K562 treated with DMSO at 1 percent for 4 hours (cell line): Measurements from ENCODE around the gene AMY2B. TPM values are rescaled to one million over a fixed set of nuclear protein-coding genes. Genes with fewer than 3 reads are reported as not detected.

Source experiments
- total RNA-seq: library from RNA; unstranded; fragments of 300-600 nt; gene quantifications from 2 replicates; pipeline ENCODE4 v1.2.3, GENCODE V29; 2022; ENCODE audit not compliant: insufficient read depth

The AMY2B gene
- total RNA-seq: 0.46 and 3.1 TPM in 2 replicates

GRCh38 chr1:103571289-103571688, at the start of gene AMY2B:
Gene AMY2B (plus strand): TSS chr1:103571589. CDS start chr1:103571603, 14 bp downstream.

GRCh38 chr1:103525607-103526507, 45.5 kb upstream of the AMY2B start, which contains the start of gene RNPC3:
Gene RNPC3 (plus strand): TSS chr1:103525699. CDS start chr1:103526071, 372 bp downstream.

GRCh38 chr1:103616994-103617477, 45.6 kb downstream of the AMY2B start, which contains the start of gene AMY2A:
Gene AMY2A (plus strand): TSS chr1:103617427. CDS start chr1:103617441, 14 bp downstream.

Other genes starting within 250 kb of the AMY2B start
- gene RNPC3, start 45.9 kb upstream of the AMY2B start, total RNA-seq: 6.1 and 8.7 TPM in 2 replicates
- not detected in 2 replicates for gene AMY2A, start 45.8 kb downstream of the AMY2B start, total RNA-seq
- not detected in 2 replicates for gene AMY1A, start 84.2 kb downstream of the AMY2B start, total RNA-seq
- not detected in 2 replicates for gene AMY1B, start 124.6 kb downstream of the AMY2B start, total RNA-seq
- not detected in 2 replicates for gene AMY1C, start 178.3 kb downstream of the AMY2B start, total RNA-seq